HG03558 (cell line): ENCODE measurements around the gene PPP1R37.

Experiments used
- ATAC-seq: cut with Tn5 transposase; IDR thresholded peaks from one replicate; pipeline ENCODE4 v1.9.1; 2021; ENCODE audit warnings: moderate number of reproducible peaks; ENCODE audit not compliant: unreplicated experiment; ENCODE audit errors: extremely low read depth

Gene PPP1R37, protein sequence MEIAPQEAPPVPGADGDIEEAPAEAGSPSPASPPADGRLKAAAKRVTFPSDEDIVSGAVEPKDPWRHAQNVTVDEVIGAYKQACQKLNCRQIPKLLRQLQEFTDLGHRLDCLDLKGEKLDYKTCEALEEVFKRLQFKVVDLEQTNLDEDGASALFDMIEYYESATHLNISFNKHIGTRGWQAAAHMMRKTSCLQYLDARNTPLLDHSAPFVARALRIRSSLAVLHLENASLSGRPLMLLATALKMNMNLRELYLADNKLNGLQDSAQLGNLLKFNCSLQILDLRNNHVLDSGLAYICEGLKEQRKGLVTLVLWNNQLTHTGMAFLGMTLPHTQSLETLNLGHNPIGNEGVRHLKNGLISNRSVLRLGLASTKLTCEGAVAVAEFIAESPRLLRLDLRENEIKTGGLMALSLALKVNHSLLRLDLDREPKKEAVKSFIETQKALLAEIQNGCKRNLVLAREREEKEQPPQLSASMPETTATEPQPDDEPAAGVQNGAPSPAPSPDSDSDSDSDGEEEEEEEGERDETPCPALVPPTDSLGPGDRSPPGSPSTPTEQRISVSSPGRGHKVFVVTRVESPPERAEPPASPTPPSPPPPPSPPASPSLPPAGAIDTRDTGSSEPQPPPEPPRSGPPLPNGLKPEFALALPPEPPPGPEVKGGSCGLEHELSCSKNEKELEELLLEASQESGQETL

DNA sequence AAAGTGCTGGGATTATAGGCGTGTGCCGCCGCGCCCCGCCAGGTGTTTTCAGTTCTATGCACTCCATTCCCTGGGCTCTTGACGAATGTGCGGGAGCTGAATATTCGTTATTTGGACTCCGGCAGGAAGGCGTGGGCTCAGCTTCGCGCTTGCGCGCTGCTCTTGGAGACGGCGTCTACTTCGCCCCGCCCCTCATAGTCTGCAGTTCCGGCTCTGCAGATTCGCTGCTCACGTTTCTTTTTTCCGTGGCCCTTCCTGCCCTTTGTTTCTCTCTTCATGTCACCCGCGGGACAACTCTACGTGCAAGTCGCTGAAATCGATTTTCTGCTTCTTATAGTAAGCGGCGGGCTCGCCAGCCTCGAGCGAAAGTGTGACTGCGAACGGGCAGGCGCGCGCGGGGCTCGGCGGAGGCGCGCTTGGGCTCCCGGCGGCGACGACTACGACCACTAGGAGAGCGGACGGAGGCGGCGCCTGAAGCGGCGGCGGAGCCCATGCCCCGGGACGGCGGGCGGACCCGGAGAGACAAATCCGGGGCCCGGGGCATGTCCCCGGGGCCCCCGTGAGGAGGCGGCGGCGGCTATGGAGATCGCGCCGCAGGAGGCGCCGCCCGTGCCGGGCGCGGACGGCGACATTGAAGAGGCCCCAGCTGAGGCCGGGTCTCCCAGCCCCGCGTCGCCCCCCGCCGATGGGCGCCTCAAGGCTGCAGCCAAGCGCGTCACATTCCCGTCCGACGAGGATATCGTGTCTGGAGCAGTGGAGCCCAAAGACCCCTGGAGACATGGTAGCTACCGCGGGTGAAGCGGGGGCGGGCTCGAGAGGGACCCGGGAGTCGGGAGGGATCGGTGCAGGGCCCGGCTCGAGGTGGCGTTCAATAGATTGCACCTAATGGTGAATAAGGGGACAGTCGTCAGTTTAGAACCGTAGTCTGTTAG is at the start of gene PPP1R37:
TSS of gene PPP1R37 (plus strand) at position 433 of the 932 bp plus-strand sequence. CDS start at position 580, 147 bp downstream.
- no peak for ATAC-seq

DNA sequence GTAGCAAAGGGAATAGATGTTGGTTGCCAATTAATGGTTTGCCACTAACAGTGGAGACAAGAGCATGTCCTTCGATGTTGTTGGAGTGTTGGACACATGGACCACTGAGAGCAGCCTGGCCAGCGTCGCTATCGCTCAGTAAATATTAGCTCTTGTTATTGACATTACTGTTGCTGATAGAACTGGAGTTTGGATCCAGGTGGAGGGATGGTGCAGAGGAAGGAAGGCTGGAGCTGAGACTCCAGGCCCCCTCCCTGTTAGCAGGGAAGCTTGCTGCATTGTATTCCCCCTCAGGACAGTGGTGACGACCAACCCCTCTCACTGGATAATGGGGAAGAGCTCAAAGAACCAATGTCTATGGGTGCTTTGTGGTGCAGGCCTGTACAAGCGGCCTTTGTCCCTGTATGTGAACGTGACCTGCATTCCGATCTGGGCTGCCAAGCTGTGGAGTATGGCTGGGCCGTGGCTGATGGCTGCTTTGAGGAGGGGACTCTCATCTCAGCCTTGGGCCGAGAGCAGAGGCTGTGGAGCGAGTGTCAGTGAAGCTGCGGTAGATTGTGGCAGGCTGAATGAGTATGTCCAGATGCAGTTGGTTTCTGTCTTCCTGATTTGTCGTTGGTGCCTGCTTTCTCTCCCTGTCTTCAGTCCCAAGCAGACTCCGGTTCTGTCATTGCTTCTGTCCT is 47.2 kb upstream of the PPP1R37 start:
- no peak for ATAC-seq

DNA sequence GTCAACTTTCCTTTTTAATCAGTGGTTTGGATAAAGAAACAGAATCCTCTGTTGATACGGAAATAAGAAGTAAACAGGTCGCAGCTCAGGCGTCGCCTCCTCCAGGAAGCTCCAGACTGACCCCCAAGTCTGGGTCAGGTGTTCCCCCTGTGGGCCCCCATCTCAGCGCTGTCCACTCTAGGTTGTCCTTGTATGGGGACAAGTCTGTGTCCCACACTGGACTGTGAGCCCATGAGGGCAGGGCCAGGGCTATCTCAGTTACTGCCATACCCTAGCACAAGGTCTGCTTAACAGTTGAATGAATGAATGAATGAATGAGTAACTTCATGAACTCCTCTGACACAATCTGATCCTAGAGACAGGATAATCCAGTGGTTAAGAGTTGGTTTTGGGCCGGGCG is 46.6 kb upstream of the PPP1R37 start:
- no peak for ATAC-seq

DNA sequence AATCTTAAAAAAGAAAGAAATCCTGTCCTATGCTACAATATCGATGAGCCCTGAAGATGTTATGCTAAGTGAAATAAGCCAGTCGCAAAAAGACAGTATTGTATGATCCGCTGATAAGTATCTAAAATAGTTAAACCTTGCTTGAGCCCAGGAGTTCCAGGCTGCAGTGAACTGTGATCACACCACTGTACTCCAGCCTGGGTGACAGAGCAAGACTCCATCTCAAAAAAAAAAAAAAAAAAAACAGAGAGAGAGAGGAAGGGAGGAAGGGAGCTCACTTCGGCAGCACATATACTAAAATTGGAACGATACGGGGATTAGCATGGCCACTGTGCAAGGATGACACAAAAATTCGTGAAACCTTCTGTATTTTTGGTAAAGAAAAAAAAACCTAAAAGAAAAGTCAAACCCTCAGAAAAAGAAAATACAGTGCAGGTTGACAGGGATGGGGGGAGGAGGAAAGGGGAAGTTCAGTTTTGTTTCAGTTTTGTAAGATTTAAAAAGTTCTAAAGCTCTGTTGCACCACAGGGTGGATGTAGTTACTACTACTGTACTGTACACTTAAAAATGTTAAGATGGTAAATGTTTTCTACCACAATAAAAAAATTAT is 45.7 kb upstream of the PPP1R37 start:
- no peak for ATAC-seq

DNA sequence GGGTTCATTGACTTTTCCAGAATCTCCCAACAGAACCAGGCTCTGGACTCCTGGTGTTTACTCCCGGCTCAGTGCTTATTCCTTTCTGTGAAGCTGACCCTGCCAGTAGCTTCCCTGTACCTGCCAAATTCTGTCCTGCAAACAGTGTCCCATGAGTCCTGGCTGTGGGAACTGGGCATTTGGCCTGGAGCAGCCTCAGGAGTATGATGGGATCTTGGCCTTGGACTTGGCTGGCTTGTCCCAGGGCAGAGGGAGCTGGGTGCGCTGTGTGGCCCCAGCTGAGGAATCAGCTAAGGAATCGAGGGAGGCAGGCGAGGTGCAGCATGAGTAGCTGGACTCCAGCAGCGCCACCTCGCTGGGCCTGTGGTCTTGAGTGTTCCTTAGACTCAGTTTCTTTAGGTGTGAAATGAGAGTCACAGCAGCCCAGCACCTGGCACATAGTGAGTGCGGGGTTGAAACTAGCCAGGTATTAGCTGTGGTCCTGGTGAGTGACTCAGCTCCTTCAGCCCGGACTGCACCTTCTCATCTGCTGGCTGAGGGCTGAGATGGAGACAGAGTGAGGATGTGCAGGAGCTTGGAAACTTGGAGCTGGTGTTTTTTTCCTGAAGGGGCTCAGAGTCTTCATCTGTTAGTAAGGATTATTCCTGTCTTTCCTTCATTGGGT is 43.8 kb upstream of the PPP1R37 start:
- no peak for ATAC-seq

DNA sequence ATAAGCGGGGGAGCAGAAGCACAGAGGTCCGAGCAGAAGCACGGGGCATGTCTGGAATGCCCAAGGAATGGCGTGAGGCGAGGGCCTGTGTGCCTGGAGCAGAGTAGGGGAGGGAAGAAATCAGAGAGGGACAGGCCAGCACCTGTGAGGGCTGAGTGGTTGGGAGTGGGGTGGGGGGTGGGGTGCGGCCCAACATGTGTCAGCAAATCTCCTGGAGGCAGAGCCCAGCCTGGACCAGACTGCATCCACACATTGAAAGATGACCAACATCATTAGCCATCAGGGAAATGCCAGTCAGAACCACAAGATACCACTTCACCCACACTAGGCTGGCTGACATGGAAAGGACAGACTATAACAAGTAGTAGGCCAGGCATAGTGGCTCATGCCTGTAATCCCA is 42.9 kb upstream of the PPP1R37 start:
- no peak for ATAC-seq

DNA sequence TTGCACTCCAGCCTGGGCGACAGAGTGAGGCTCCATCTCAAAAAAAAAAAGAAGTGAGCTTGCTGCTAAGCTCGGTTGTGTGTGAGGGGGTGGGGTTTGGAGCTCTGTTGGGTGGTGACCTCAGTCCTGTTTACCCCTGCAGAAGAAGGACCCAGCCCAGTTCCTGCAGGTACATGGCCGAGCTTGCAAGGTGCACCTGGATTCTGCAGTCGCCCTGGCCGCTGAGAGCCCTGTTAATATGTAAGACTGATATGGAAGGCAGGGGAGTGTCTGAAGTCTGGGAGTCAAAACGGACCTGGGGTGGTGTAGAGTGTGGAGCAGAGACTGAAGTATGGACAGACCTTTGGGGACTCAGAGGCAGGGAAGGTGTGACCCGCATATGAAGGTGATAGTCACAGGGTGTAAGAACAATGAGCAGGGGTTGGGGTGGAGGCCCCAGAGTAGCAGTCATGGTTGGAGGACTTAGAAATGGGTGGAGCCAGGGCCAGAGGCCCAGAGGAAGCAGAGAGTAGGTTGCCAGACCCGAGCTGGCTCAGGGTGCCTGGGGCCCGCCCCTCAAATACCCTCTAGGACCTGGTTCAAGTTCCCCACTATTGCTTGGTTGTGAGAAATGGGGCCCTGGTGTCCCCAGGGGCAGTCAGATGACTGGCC is 40.9 kb upstream of the PPP1R37 start:
- no peak for ATAC-seq

DNA sequence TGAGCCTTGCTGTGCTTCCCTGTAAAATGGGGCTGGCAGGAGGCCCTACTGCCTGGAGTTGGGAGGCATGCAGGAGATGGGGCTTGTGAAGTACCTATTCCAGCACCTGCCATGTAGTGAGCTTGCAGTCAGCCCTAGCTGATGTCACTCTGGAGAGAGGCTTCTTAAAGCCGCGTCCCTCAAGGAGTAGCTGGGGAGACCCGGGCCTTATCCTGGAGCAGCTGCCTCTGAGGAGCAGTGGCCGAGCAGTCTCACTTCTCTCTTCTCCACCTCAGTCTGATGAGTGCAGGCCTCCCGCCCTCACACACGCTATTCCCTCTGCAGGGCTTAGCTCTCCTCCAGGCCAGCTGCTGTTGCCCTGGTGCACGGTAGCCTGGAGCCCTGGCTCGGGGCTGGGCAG is 36.1 kb upstream of the PPP1R37 start:
- no peak for ATAC-seq

DNA sequence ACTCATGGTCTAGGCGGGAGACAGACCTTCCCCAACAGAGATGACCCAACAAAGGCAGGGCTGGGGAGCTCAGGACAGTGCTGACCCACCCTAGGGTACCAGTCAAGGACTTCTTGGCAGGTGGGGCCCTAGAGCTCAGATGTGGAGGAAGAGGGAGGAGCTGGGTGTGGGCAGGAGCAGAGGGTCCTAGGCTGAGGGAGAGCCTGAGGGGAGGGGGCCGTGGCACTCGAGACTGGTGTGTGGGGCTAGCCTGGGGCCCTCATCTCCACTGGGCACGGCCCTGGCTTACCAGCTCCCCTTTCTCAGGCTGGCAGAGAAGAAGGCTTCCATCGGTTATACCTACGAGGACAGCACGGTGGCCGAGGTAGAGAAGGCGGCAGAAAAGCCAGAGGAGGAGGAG is 35.5 kb upstream of the PPP1R37 start:
- no peak for ATAC-seq

DNA sequence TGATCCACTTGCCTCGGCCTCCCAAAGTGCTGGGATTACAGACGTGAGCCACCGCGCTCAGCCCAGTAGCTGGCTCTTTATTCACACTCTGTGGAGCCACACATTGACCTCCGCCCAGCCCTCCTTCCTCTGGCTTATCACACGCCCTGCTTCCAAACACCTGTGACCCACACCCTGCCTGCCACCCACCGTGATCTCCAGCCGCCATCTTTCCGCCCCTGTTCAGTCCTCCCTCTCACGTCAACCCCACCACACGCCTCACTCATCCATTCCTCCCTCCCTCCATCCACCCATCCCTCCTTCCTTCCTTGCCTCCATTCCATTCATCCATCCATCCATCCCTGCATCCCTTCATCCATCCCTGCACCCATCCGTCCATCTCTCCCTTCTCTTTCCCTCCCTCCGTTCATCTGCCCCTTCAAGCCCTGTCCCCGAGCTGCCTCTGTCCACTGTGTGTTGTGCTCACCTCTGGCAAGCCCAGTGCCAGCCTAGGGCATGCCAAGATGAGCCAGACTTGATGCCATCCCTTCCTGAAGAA is 34.3 kb upstream of the PPP1R37 start:
- ATAC-seq = no peak

DNA sequence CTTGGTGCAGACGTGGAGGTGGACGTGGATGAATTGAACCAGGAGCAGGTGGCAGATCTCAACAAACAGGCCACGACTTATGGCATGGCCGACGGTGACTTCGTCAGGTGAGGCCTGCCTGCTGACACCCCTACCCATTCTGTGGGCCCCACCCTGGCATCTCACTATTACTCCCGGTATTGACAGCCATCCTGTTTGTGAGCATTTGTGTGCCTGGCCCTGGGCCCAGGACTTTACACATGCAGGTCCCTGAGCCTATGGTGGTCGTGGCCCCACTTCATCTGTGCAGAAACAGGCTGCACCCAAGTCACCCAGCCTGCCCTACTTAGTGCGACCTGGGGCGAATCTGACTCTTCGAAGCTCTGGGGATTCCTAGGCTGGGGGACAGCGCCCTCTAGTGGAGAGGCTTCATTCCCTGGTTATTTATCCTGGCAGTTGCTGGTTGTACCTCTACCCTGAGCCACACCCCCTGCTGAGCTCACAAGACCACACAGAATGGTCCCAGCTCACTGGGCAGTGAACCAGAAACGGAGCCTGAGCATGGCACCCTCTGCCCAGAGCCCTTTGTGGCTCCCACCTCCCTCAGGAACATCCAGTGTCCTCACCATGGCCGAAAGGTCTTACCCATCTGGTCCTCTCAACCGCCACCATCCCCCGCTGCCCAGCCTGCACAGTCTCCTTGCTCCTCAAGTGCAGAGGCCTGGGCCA is 33.6 kb upstream of the PPP1R37 start:
- ATAC-seq = no peak

DNA sequence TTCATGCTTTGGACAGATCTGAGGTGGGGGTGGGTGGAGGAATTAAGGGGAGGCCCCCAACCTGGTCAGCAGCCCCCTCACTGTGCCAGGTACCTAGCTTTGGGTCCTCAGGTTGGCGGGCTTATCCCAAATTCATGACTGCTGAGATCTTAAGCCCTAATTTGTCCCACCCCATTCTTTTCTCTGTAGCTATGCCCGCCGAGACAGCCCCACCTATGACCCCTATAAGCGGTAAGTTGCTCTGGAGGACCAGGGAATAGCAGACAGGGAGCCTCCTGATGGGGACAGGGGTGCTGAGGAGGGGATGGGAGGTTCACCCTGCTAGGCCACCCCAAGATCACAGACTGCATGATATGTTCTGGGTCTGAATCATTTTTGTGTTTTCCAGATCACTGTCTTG is 31.0 kb upstream of the PPP1R37 start:
- ATAC-seq = no peak

DNA sequence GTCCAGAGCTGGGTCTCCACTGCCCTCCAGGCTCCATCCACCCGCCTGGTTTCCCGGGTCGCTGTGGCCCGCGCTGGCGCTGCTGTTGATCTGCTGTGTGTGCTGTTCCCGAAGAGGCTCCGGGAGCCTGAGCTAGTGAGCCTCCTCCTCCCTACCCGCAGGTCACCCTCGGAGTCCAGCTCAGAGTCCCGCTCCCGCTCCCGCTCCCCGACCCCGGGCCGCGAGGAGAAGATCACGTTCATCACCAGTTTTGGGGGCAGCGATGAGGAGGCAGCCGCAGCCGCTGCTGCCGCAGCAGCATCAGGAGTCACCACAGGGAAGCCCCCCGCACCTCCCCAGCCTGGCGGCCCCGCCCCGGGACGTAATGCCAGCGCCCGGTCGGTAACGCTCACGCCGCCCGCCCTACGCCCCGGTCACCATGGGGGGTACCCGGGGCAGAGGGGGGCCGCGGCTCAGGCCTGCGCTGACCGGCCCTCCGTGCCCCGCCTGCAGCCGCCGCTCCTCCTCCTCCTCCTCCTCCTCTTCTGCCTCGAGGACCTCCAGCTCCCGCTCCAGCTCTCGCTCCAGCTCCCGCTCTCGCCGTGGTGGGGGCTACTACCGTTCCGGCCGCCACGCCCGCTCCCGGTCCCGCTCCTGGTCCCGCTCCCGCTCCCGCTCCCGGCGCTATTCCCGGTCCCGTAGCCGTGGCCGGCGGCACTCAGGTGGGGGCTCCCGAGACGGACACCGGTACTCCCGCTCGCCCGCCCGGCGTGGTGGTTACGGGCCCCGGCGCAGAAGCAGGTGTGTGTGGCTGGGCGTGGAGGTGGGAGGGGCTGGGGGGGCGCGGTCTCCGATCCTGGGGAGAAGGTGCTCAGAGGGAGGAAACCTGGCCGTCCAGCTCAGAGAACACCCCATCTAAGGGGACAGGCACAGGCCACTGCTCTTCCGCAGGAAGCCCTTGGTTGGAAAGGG is 28.9 kb upstream of the PPP1R37 start:
- no peak for ATAC-seq

DNA sequence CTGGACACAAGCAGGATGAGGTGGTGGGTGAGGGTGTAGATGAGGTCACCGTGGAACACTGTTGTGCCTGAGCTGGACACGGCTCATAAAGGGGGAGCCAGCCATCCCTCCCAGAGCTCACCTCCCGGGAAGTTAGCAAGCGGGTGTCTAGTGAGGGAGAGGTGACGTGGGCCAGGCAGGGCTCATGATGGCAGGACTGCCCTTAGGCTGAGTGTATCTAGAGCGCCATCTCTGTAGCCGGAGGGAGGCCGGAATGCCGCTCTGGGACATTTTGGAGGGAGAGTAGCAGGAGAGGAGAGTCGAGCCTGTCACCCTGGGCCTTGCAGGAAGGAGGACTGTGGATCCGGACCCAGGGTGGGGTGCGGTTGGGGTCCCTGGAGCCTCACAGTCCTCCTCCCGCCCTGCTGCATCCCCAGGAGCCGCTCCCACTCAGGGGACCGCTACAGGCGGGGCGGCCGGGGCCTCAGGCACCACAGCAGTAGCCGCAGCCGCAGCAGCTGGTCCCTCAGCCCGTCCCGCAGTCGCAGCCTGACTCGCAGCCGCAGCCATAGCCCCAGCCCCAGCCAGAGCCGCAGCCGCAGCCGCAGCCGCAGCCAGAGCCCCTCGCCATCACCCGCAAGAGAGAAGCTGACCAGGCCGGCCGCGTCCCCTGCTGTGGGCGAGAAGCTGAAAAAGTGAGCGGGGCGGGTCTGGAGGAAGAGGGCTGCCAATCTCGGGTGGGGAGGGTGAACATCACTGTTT is 25.9 kb upstream of the PPP1R37 start:
- no peak for ATAC-seq

DNA sequence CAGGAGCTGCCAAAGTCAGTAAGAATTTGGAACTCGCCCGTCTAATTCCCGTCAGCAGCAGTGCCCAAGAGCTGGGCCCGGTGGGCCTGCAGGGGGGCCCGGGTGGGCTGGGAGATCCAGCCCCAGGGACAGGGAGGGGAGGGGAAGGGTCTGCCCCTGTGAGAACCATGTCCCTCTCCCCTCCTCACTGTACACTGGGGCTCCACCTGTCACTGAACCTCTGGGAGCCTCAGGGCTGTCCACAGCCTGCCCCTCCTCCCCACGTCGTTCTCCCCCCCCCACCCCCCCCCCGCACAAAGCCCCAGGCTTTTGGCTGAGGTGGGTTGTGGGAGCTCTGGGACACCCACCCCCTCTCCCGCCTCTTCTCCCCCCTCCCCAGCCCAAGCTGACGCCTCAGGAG is 24.9 kb upstream of the PPP1R37 start:
- no peak for ATAC-seq

DNA sequence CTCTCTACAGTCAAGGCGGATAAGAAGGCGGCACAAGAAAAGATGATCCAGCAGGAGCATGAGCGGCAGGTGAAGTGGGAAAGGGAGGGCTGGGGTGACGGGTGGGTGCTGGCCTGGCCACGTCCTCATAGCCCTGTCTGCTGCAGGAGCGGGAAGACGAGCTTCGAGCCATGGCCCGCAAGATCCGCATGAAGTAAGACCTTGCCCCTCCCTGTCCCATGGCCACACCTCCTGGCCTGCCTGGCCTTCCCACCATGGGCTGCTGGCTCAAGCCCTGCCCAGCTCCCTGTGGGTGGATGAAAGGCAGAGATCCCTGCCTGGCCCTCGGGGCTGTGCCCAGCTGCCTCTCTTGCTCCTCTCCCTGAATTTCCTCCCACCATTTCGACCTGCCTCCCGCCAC is 23.9 kb upstream of the PPP1R37 start:
- ATAC-seq = no peak
